Activated CD8-positive, alpha-beta memory T cell treated with anti-CD3 and anti-CD28 coated beads, Interleukin-2, amount 50 U/mL, for 1 hour (primary cell): ENCODE data around the gene KRTAP2-4.
"Not testable (repeated sequence)": the region's sequence is repeated elsewhere in the genome, so short reads cannot be mapped to it uniquely, and the experiment has no call there.

ENCODE experiments used
- DNase-seq: peaks from one replicate; pipeline ENCODE4 v3.0.0-alpha.2; 2020; ENCODE audit errors: extremely low read depth

Gene KRTAP2-4

DNA sequence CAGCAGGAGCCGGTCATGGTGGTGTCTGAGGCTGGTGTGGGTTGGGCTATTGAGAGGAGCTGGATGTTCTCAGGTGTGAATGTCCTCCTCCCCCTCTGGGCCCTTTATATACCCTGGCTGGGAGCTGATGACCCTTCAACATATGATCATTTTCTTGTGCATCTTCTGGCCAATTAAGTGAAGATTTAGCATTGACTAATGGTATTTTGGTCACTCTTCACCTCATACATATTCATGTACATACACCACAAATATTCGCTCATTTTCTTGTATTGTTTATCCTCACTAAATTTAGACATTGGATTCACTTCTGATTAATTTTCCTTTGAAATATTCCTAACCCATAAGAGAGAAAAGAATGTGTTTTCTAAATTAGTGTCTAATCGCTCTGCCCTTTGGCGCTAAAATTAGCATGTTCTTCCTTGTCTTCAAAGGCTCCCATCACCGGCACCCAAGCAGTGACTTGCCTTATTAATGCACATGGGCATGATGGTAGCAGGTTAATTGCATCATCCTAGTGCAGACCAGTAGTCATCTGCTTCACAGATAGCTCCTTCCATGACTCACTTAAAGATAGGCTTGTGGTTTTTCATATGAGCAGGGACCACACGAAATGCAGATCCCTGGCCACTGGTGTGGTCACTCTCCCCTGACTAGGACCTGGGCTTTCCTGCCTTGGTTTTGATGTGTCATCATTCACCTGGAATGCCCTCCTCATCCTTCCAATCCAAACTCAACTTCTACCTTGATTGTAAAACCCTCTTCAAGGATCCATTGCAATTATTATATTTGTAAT lies at the start of gene KRTAP2-4:
TSS of gene KRTAP2-4 (minus strand) at position 51 of the 796 bp plus-strand sequence. CDS start at position 17, 34 bp downstream.
- no peak for DNase-seq

GRCh38 chr17:41111151-41111885 lies 45.6 kb upstream of the KRTAP2-4 start:
- DNase-seq, result no peak

GRCh38 chr17:41108728-41109386 lies 43.2 kb upstream of the KRTAP2-4 start:
- DNase-seq, result not testable (repeated sequence)

DNA sequence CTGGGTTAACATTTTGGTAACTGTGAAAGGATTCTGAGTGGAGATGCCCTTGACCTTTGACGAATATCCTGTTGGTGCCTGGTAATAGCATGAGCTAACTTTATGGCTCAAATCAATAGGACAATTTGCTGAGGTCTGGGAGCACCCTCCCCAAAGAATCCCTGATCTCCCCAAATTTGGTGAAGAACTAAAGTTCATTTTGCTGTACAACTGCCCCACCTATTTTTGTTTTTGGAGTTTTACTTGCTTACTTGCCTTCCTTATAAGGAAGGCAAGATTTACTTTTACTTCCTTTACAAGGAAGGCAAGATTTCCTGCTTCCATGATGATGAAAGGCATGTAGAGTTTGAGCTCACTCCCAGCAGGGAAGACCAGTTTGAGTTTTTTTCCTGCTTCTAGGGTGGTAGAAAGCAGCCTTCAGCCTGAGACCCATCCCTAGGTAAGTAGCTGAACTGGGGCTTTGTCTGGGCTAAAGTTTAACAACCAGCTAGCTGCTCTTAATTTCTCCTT lies 42.3 kb upstream of the KRTAP2-4 start:
- DNase-seq, result no peak

GRCh38 chr17:41105347-41105746 lies 39.7 kb upstream of the KRTAP2-4 start, which contains the start of gene KRTAP4-9:
Gene KRTAP4-9 (plus strand): TSS chr17:41105389. CDS start chr17:41105389, 0 bp downstream.
- DNase-seq, result not testable (repeated sequence)

GRCh38 chr17:41104386-41105038 lies 38.8 kb upstream of the KRTAP2-4 start:
- not testable (repeated sequence) for DNase-seq

- no peak for DNase-seq
Measured at GRCh38 chr17:41103896-41104295, 38.2 kb upstream of the KRTAP2-4 start.

- DNase-seq, result no peak
Measured at GRCh38 chr17:41101586-41102259, 36.0 kb upstream of the KRTAP2-4 start, which contains the start of gene KRTAP4-16. Gene KRTAP4-16 (minus strand): TSS chr17:41102209. CDS start chr17:41102209, 0 bp downstream.

DNA sequence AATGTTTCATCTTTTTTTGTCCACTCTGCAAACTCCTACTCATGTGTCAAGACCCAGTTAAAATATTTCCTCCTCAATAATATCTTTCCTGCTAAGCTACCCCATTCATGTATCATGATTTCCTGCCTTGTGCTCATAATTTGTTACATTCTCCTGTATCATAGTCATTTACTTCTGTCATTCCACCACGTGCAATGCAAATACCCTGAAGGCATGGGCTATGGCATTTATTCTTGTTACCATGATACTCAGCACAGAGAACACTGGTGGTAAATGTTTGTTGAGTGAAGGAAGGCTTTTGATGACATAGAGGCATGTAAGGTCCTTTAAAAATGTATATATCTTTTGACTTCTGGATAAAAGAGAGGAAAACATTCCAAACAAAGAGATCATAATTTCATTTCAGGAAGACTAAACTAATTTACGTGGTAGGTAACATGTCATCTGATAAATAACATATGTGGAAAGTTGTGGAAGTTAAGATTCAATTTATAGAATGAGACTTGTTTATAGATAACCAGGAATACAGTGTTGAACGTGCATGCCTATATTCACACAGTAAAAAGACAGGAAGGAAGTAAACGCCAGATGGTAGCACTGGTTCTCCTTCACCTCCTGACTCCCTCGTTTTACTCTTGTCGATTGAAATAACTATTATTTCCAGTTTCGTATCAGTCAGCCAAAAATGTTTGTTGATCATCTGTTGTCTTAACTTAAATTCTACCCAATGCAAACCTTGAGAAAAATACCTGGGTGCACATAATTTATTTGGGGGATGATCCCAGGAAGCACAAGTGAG lies 34.2 kb upstream of the KRTAP2-4 start:
- DNase-seq, result not testable (repeated sequence)

- no peak for DNase-seq
Measured at GRCh38 chr17:41098481-41098880, 32.8 kb upstream of the KRTAP2-4 start.

DNA sequence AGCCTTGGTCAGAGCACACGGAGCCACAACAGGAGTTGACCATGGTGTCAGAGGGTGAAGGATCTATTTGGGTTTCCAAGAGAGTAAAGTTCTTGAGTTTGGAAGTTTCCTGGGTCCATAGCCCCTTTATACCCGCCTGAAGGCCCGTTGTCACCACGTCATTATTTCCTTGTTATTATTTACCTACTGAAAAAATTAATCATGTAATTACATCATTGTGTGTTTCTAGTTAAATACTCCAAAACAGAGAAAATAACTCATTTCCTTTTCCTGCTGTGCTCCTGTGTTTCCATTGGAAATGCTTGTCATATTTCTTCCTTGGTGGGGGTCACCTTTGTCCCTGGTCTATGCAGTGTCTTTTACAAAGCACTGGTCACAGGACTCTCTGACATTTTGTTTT lies 32.4 kb upstream of the KRTAP2-4 start, which contains the start of gene KRTAP4-8:
TSS of gene KRTAP4-8 (minus strand) at position 101 of the 400 bp plus-strand sequence. CDS start at position 43, 58 bp downstream.
- DNase-seq, result no peak

- no peak for DNase-seq
Measured at GRCh38 chr17:41096055-41096454, 30.4 kb upstream of the KRTAP2-4 start.

- not testable (repeated sequence) for DNase-seq
Measured at GRCh38 chr17:41088760-41089352, 23.2 kb upstream of the KRTAP2-4 start.

- not testable (repeated sequence) for DNase-seq
Measured at GRCh38 chr17:41084100-41084856, 18.6 kb upstream of the KRTAP2-4 start, which contains the start of gene KRTAP4-7. Gene KRTAP4-7 (plus strand): TSS chr17:41084150. CDS start chr17:41084207, 57 bp downstream.

GRCh38 chr17:41083427-41083826 lies 17.7 kb upstream of the KRTAP2-4 start:
- not testable (repeated sequence) for DNase-seq

GRCh38 chr17:41082626-41083025 lies 16.9 kb upstream of the KRTAP2-4 start:
- DNase-seq, result no peak

GRCh38 chr17:41076788-41077187 lies 11.1 kb upstream of the KRTAP2-4 start:
- no peak for DNase-seq

- DNase-seq, result no peak
Measured at GRCh38 chr17:41073676-41074075, 8.0 kb upstream of the KRTAP2-4 start.
